K562 (cell line): ENCODE measurements around the gene INHBC. TPM values are rescaled to one million over a fixed set of nuclear protein-coding genes. Genes with fewer than 3 reads are reported as not detected.

Experiments used
- ATAC-seq: fragments of 200-7000 bp; cut with Tn5 transposase; 3 replicates; pipeline ENCODE4 v1.9.1; 2020; ENCODE audit warnings: moderate library complexity
- BruUV-seq: library from RNA; stranded (reverse); fragments of 400-500 nt; replicated peaks from 2 replicates; lab custom pipeline; 2021; lab: Mats Ljungman, UMichigan
- CTCF ChIA-PET: fragments of 300-600 bp; formaldehyde crosslinking; extraction: SDS; loops from one replicate; lab custom pipeline; 2021; ENCODE audit warnings: low intra/inter-chr PET ratio; lab: Yijun Ruan, JAX
- POLR2A ChIA-PET: fragments of 300-600, 350-650 bp; sonication (Branson Sonifier 250); formaldehyde crosslinking; extraction: SDS; loops from one replicate; lab custom pipeline; 2021; ENCODE audit warnings: antibody characterized with exemption, inconsistent platforms; lab: Yijun Ruan, JAX
- DNase-seq, 4 experiments: peaks; one replicate each; pipeline versions ENCODE4 v3.0.0 to v3.0.0-alpha.2; 2011 to 2018; ENCODE audit warnings: low spot score in 3 of 4, mixed read lengths in 3 of 4; ENCODE audit errors: extremely low read depth in 1 of 4
- FAIRE-seq: peaks from 2 replicates; lab custom pipeline; 2011; peaks lifted over from hg19 to GRCh38; lab: Jason Lieb, UNC
- H2AFZ ChIP-seq: 2 replicates; pipeline ENCODE4 v1.6.0; 2011; ENCODE audit warnings: low read depth, low read length, control low read depth, inconsistent platforms
- H3K27ac ChIP-seq: fragments of 200-600 bp; 3 replicates; pipeline ENCODE4 v1.8.0; 2011; ENCODE audit warnings: low read depth, mild to moderate bottlenecking, control low read depth, inconsistent platforms, low read length, moderate library complexity, mixed read lengths; ENCODE audit errors: extremely low read depth
- H3K27me3 ChIP-seq, 2 experiments: fragments of 300-600 bp in 1 of 2; 2 replicates in 1 of 2; 3 replicates in 1 of 2; pipeline versions ENCODE4 v1.6.0 to v1.8.0; 2011; ENCODE audit warnings: inconsistent platforms in 2 of 2, low read length in 2 of 2, mild to moderate bottlenecking in 1 of 2, mixed read lengths in 1 of 2, moderate library complexity in 1 of 2; ENCODE audit not compliant: control insufficient read depth in 2 of 2, insufficient read depth in 2 of 2
- H3K36me3 ChIP-seq: fragments of 300-600 bp; 3 replicates; pipeline ENCODE4 v1.8.0; 2011; ENCODE audit warnings: mild to moderate bottlenecking, low read length, inconsistent platforms; ENCODE audit not compliant: control insufficient read depth, insufficient read depth
- H3K4me1 ChIP-seq, 2 experiments: fragments of 200-600 bp in 1 of 2; replicated peaks in 1 of 2; 2 replicates in 1 of 2; 3 replicates in 1 of 2; pipeline versions ENCODE4 v1.5.1 to v1.8.0; 2011; ENCODE audit warnings: inconsistent platforms in 2 of 2, low read length in 2 of 2, mild to moderate bottlenecking in 1 of 2, mixed read lengths in 1 of 2, moderate library complexity in 1 of 2; ENCODE audit not compliant: control insufficient read depth in 2 of 2, insufficient read depth in 2 of 2
- H3K4me2 ChIP-seq: 2 replicates; pipeline ENCODE4 v1.6.1; 2011; ENCODE audit warnings: low read length, control low read depth, inconsistent platforms, mixed read lengths; ENCODE audit not compliant: insufficient read depth
- H3K4me3 ChIP-seq: fragments of 200-600 bp; sonication (generic), shearing (Covaris generic); 2 replicates; pipeline ENCODE4 v1.5.1; 2016; ENCODE audit warnings: control low read depth, inconsistent platforms
- H3K79me2 ChIP-seq: fragments of 200-600 bp; 3 replicates; pipeline ENCODE4 v1.8.0; 2011; ENCODE audit warnings: low read length, inconsistent platforms; ENCODE audit not compliant: control insufficient read depth, insufficient read depth
- H3K9ac ChIP-seq, 2 experiments: 2 replicates each; pipeline versions ENCODE4 v1.6.0 to v1.6.1; 2011; ENCODE audit warnings: low read depth in 2 of 2, low read length in 2 of 2, control low read depth in 1 of 2, inconsistent platforms in 1 of 2, mild to moderate bottlenecking in 1 of 2, mixed read lengths in 1 of 2; ENCODE audit not compliant: insufficient read depth in 1 of 2
- H3K9me1 ChIP-seq: one replicate; pipeline ENCODE4 v1.6.0; 2011; ENCODE audit warnings: inconsistent platforms, mild to moderate bottlenecking, low read length, moderate library complexity; ENCODE audit not compliant: control insufficient read depth, insufficient read depth
- H3K9me3 ChIP-seq: replicated peaks from 2 replicates; pipeline ENCODE4 v1.5.1; 2011; ENCODE audit warnings: low read depth, low read length, inconsistent platforms; ENCODE audit not compliant: control insufficient read depth, insufficient read depth
- H4K20me1 ChIP-seq: replicated peaks from 2 replicates; pipeline ENCODE4 v1.6.1; 2011; ENCODE audit warnings: low read length, inconsistent platforms, mixed read lengths; ENCODE audit not compliant: control insufficient read depth, insufficient read depth
- CBX3 ChIP-seq, 2 experiments: IDR thresholded peaks; 1 replicate in 1 of 2; 2 replicates in 1 of 2; pipeline ENCODE4 v1.6.1; 2012; ENCODE audit warnings: inconsistent platforms in 2 of 2, low read length in 2 of 2, borderline replicate concordance in 1 of 2, control low read depth in 1 of 2
- POLR2AphosphoS2 ChIP-seq: IDR thresholded peaks from 2 replicates; pipeline ENCODE4 v1.6.1; 2012; ENCODE audit warnings: low read length, improper control_type of control experiment
- RNF219 ChIP-seq: fragments of 250-450 bp; sonication (Bioruptor Pico); IDR thresholded peaks from 2 replicates; pipeline ENCODE4 v1.5.0; 2022; ENCODE audit warnings: mild to moderate bottlenecking
- ZNF174 ChIP-seq: fragments of 250-450 bp; sonication (Bioruptor Pico); IDR thresholded peaks from 2 replicates; pipeline ENCODE4 v1.4.0; 2020; ENCODE audit warnings: mild to moderate bottlenecking
- in situ Hi-C: fragments of 300-500 bp; cut with MboI; formaldehyde crosslinking; loops from 4 replicates; pipeline ENCODE4 v1.15.0; 2018; ENCODE audit warnings: inconsistent platforms, mixed read lengths
- intact Hi-C: fragments of 100-400 bp; cut with micrococcal nuclease; formaldehyde crosslinking; loops from 2 replicates; pipeline ENCODE4 v1.14.2; 2022
- polyA plus RNA-seq, 8 experiments: library from polyadenylated mRNA; depleted of rRNA in 4 of 8; stranded (reverse) in 5 of 8; unstranded in 3 of 8; fragments of >200 nt; fragmentation: Nextera tagmentation in 2 of 8; fragmentation: Illumina TruSeq in 1 of 8; extraction: Ambion mirVana in 2 of 8; extraction: Trizol in 1 of 8; gene quantifications; 2 replicates each; pipeline versions ENCODE4 v1.2.1 to v1.2.3, GENCODE V29; 2011 to 2014; ENCODE audit warnings: inconsistent platforms in 1 of 8, missing spikeins in 1 of 8
- total RNA-seq, 7 experiments: library from RNA; depleted of rRNA in 6 of 7; stranded (reverse); fragments of >200 nt in 6 of 7; fragmentation: Illumina TruSeq in 2 of 7; extraction: Trizol in 2 of 7; gene quantifications; 2 replicates each; pipeline versions ENCODE4 v1.2.1 to v1.2.3, GENCODE V29; 2011 to 2021; ENCODE audit warnings: low replicate concordance in 1 of 7

Gene INHBC
- total and polyA plus RNA-seq, 9 of the 15 experiments (the other 6 are each of a cell fraction or from before 2014, with no cell fraction given), result 0.07 to 0.24 (median 0.15) TPM; not detected in 4

GRCh38 chr12:57496822-57497221 is 62.2 kb downstream of the INHBC start:
- CTCF ChIA-PET, result no interaction called here
- 0 out of 2 replicates have a peak, but pooled peaks cover 3% of the 10 kb centered on the region for H3K9me3 ChIP-seq
- no TSS peak for BruUV-seq
- no peak overlapping the region for H3K4me3 ChIP-seq
- no peak for FAIRE-seq
- no peak overlapping the region for H3K27ac ChIP-seq
- TF ChIP-seq CBX3 (IDR thresholded peaks at IDR 0.05; ENCODE audit: borderline replicate concordance in 1 of 2, low read length in 2 of 2), result no peak
- TF ChIP-seq RNF219, result peak; percentile 4; the same call in 1 of the 2 replicates
- TF ChIP-seq ZNF174, result no peak
- peak; percentile 67; the same call in 1 of the 2 replicates for TF ChIP-seq POLR2AphosphoS2
- no peak overlapping the region for H2AFZ ChIP-seq
- POLR2A ChIA-PET, result interaction anchor here (0.6 to 1.8 kb wide), 11 partner anchors 8 to 270 kb away, joined by 3 to 9 read pairs (median 4); partner anchors contain the start of gene DDIT3
- no peak for DNase-seq
- in situ Hi-C loops, result no loop called here
- H3K36me3 ChIP-seq, result peaks cover 68% of the 10 kb centered on the region
- 0 out of 2 replicates have a peak, but pooled peaks cover 6% of the 10 kb centered on the region for H4K20me1 ChIP-seq
- no peaks in the 10 kb centered on the region for H3K27me3 ChIP-seq
- no peaks in the 10 kb centered on the region for H3K4me1 ChIP-seq
- no peak overlapping the region for H3K9ac ChIP-seq
- intact Hi-C loops, result no loop called here
- peaks cover 9% of the 10 kb centered on the region; the same call in 1 of the 3 replicates for H3K79me2 ChIP-seq
- no peak overlapping the region for H3K4me2 ChIP-seq
- peaks cover 6% of the 10 kb centered on the region for H3K9me1 ChIP-seq
- ATAC-seq, result peak; percentile 12
